GM21786 (cell line): ENCODE results near the gene EXOC6B.

Experiments
- ATAC-seq: cut with Tn5 transposase; IDR thresholded peaks from one replicate; pipeline ENCODE4 v1.9.1; 2021; ENCODE audit not compliant: unreplicated experiment

EXOC6B gene

DNA sequence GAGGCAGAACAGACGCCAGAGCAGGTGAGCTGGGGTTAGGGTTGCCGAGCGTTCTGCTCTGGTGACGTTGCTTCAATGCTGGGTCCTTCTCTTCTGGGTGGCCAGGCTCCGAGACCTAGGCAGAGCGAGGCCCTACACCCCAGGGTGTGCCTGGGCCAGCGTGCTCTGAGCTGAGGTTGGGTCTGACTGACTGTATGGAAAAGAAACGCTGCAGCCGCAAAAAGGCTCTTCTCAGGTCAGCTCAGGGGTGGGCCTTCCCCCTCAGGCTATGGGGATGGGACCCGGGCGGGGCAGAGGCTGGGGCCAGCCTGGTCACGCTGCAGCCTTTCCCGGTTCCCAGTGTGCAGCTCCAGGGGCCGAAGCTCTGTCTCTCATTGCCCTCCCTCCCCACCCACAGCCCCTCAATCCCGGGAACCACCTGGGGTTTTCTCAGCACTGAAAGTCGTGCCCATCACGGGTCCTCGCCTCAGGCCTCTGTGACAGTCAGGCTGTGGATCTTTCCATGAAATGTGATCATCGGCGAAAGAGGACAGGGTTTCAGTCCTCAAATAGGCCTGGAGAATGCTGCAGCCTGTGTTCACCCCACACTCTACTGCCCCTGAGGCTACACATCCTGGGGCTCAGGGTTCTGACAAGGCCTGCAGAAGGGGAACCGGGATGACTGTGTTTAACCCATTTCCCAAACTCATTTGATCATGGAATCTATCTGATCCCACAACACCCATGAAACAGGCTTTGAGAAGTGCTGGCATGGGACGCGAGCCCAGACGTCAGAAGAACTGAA is 697.6 kb downstream of the EXOC6B start:
- no peak for ATAC-seq

DNA sequence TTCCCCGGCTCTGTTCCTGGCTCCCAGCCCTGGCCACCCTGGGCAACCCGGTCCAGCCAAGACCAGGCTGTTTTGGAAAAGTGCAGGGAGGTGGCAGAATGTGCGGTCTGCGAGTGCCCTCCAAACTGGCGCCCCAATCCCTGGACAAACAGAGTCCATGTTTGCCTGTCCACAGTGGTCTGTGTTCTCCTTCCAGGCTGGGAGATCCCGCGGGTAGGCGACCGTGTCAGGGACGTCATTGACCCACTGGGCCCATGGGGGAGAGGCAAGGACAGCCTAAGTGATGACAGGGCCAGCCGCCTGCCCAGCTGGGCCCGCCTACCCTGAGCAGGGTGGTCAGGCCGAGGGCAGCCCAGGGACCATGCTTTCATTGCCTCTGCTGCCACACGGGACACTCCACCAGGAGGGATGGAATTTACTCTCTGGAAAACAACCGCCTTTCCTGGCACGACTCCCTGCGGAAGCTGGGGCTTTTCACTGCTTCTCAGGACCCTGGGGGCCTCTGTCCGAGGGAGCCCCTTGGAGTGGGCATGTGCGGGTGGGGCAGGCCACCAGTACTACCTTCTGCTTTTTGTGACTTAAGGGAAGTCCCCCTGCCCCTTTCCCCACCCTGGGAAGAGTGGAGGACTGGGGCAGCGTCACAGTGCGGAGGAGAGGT is 698.3 kb downstream of the EXOC6B start:
- no peak for ATAC-seq

DNA sequence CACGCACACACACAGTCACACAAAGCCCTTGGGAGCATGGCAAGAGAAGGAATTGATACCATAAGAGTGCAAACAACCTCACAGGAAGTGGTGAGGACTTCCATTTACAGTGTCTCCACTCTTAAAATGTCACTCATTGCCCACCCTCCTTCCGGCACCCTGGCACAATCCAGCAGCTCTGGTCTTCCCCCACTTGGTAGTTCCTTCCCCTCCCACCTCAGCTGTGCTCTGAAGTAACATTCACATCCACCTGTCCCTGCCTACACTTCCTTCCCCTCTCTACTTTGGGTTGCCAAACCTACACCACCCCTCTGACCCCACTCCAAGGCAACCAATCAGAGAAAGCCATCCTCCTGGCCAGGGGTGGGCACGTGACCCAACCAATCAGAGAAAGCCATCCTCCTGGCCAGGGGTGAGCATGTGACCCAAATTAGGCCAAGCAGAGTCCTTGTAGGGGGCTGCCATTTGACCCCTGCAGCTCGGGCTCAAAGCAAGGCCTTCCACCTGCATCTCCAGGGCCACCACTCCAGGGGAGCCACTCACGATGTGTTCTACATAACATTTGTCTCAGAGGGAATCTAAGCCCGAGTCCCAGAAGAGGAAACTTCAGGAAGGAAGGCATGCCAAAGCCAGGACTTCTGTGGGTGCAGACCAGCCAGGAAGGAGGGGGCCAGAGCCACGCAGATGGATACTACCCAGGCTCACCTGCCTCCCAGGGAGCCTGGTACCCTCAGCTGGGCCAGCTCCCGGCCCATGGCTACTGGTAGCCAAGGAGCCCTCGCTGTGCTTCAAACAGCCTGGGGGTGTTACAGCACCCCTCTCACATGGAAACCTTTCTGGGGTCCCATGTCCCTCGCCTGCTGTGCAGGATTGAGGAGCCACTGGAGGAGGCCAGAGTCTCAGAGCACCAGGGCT is 699.4 kb downstream of the EXOC6B start:
- no peak for ATAC-seq
